Stimulated activated CD4-positive, alpha-beta T cell treated with anti-CD3 and anti-CD28 coated beads, Interleukin-4, amount 100 ng/mL, for 48 hours (primary cell): ENCODE data around the gene MGLL.

Experiments
- DNase-seq, 2 donors: peaks; one replicate each; pipeline ENCODE4 v3.0.0-alpha.2; 2020; ENCODE audit warnings: low read depth in 2 of 2

The MGLL gene

DNA sequence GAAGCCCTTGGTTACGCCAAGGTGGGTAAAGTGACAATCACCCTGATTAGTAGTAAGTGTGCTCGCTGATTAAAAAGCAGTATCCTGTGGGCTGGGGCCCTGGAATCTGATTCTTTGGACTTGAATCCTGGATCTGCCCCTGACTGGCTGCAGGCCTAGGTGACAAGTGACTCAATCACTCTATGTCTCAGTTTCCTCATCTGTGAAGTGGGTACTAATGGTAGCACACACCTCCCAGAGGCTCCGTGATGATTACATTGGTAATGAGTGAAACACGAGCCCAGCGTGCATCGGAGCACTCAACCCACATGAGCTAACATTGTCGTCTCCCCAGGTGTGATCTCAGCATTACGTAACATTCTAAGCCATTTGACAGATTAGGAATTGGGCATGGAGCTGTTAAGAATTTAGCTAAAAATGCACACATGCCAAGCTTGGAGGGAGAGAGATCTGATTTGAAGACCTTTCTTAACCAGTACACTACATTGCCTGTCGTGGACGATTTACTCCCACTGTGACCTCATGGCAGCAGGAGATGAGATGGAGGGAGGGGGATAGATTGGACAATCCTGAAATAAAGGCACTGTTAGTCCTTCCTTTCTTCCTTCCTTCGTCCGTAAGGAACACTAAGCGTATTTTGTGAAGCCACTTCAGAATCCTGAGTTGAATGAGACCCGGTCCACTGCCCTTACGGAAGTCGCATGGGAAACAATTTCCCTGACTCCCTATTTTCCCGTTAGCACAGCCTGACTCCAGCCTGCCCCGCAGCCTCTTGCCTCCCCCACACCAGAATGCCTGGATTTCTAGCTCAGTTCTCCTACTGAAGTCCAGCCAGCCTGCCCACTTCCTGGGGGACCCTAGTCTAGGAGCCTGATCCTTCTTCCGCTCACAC, 32.1 kb downstream of the MGLL start:
- DNase-seq: no peak

GRCh38 chr3:127789051-127789450, 33.3 kb downstream of the MGLL start:
- no peak for DNase-seq

DNA sequence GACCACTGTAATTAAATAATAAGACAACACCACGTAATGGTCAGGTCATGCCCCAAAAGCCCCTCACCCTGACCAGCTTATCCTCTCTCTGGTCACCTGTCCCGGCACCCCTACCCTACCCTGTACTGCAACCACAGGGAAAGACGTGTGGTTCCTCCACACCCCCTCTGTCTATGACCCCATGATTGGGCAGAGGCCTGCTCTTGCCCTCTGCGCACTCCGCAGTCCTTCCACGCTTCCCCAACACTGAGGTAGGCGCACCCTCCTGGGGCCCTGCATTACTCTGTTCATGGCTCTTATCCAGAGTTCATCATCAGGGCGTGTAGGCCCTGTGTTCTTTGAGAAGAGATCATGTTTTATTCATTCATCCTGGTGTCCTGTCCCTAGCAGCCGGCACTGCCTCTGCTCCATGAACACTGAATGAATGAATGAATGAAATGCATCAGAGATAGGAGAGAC, 33.8 kb downstream of the MGLL start:
- no peak for DNase-seq

- no peak for DNase-seq
Measured at GRCh38 chr3:127787571-127788365, 34.5 kb downstream of the MGLL start.

- no peak for DNase-seq
Measured at GRCh38 chr3:127787071-127787490, 35.2 kb downstream of the MGLL start.

DNA sequence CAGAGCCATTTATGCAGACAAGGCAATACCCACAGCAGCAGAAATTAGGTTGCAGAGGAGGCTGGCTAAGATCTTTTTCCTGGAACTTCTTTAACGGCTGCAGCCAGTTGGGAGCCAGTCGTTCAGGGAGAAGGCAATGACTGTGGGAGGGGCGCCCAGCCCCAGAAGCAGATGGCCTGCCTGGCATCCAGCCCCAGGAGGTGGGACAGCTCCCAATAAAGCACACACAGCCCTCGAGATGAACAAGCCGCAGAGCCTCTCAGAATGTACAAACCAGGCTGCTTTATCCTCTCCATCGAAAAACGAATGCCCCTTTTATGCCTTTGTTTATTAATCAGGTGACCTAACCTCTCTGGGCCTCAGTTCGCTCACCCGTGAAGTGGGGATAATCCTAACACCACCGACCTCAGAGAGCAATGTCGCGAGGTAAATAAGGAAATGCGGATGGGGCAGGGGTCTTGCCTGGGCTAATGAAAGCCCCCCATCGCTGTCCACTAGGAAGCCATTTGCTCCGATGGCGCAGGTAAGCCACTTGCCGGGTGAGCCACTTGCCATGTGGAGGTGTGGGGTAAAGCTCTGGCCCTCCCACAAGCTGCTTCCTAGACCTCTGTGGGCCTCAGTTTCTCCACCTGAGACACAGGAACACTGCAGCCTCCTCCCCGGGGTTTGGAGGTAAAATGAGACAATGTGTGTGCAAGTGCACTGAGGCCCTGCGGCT, 35.8 kb downstream of the MGLL start:
- no peak for DNase-seq

- DNase-seq: no peak
Measured at GRCh38 chr3:127785711-127786265, 36.5 kb downstream of the MGLL start.

- DNase-seq: no peak
Measured at GRCh38 chr3:127784865-127785710, 37.2 kb downstream of the MGLL start.

GRCh38 chr3:127784283-127784682, 38.0 kb downstream of the MGLL start:
- DNase-seq: no peak

- DNase-seq: no peak
Measured at GRCh38 chr3:127783642-127784160, 38.6 kb downstream of the MGLL start.

- no peak for DNase-seq
Measured at GRCh38 chr3:127783166-127783565, 39.1 kb downstream of the MGLL start.

- DNase-seq: no peak
Measured at GRCh38 chr3:127781411-127782001, 40.8 kb downstream of the MGLL start.

GRCh38 chr3:127780536-127781400, 41.5 kb downstream of the MGLL start:
- DNase-seq: no peak

DNA sequence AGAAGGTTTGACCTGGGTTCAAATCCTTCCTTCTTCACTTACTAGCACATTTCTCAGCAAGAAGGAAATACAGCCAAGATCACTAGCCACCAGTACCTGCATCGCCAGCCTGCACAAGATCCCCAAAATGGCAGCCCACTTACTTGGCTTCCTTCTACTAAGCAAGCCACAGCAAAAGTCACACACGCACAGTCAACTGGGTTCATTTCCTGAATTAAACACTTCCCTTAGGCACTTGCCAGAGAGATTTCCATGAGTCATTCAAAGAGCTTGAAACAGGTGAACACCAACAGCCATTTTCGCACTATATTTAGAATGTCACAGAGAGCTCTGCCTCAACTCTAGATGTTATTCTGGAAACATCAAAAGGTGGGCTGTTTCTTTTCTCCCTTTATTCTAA, 42.6 kb downstream of the MGLL start:
- DNase-seq: no peak

DNA sequence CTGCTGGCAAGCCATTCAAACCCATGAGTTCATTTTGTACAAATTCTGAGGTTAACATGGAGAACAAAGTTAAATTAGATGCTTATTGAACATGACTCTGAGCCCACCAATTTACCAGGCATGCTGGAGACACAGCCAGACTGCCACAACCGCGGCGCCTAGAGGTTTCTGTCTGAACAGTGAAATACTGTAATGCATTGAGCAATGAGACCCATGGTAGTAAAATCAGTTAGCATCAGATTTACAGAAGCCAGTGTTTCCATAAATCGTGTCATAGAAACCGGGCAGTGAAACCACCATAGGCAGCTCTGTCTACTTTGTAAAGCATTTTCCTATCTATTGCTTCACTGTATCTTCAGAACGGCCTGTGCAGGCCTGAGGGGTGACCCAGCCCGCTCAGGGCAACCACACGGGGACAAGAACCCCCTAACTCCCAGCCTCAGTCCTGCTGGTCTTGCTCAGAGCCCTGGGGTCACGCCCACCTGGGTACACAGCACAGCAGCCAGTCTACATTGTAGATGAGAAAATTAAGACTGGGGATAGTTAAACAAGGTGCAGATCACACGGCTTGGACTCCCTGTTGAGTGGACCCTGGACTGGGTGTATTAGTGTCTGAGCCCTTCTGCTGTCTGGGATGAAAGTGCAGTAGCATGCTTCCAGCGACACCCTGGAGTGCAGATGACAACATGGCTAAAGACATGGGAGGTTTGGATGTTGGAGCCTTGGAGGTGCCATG, 44.2 kb downstream of the MGLL start:
- no peak for DNase-seq

GRCh38 chr3:127777332-127777731, 45.0 kb downstream of the MGLL start:
- DNase-seq: no peak

DNA sequence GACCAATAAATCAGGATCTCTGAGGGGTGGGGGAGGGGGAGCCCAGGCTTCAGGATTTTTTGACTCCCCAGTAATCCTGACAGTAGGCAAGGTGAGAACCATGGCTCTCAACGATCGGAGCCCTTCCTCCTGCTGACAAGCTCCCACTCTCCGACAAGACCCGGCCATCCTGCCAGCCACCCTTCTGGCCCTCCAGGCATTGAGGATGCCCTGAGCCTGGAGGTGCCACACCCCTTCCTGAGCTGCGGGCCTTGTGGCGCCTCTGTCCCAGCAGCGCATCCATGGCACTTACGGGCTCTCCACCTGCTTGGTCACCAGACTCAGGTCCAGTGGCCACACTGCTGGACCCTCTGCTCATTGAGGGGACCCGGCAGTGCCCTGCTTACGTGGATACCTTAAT, 46.0 kb downstream of the MGLL start:
- no peak for DNase-seq

GRCh38 chr3:127775398-127776109, 46.8 kb downstream of the MGLL start:
- DNase-seq: no peak
